AG20443 (cell line): Measurements from ENCODE around the gene OMP.
"Not testable (repeated sequence)": the region's sequence is repeated elsewhere in the genome, so short reads cannot be mapped to it uniquely, and the experiment has no call there.

ENCODE experiments used
- DNase-seq: peaks from one replicate; pipeline ENCODE4 v3.0.0; 2012; ENCODE audit warnings: low spot score, mixed read lengths

The OMP gene

GRCh38 chr11:77102246-77103210 lies at the start of gene OMP:
TSS of gene OMP (plus strand) at chr11:77102840. CDS start at chr11:77102840, 0 bp downstream.
- DNase-seq: no peak

DNA sequence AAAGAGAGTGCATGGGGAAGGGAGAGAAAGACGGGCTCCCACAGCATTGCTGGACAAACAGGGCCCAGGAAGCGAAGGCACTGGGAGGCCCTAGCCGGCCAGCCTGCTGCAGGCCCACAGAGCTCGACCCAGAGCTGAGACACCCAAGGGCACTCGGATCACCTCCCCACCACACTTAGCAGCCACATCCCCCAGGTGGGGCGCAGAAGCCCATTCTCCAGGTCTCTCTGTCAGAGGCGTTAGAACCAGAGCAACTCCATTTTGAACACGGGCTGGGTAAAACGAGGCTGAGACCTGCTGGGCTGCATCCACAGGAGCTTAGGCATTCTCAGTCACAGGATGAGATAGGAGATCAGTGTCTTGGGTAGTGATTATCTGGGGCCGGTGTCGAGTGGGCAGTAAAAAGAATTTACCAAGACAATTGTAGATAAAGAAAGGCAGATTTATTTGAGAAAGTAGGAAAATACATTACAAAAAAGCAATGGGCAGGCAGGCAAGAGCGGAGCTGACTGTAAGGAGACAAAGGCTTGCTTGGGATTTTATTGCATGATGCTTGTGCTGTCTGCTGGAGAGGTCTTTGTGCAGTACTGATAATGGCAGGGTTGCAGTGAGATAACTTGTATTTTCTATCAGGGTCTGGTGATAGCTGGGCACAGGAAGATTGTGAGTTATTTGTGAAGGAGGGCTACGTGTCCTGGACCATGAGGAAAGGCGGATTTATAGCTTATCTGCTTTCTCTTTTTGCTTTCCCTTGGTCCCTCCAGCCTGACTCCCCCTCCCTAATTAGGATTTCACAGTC lies 49.2 kb upstream of the OMP start:
- DNase-seq: no peak

- DNase-seq: no peak
Observed at GRCh38 chr11:77054084-77054483, 48.6 kb upstream of the OMP start.

- DNase-seq: no peak
Observed at GRCh38 chr11:77055101-77055561, 47.5 kb upstream of the OMP start.

GRCh38 chr11:77055913-77056312 lies 46.7 kb upstream of the OMP start:
- no peak for DNase-seq

GRCh38 chr11:77056814-77057402 lies 45.7 kb upstream of the OMP start:
- no peak for DNase-seq

DNA sequence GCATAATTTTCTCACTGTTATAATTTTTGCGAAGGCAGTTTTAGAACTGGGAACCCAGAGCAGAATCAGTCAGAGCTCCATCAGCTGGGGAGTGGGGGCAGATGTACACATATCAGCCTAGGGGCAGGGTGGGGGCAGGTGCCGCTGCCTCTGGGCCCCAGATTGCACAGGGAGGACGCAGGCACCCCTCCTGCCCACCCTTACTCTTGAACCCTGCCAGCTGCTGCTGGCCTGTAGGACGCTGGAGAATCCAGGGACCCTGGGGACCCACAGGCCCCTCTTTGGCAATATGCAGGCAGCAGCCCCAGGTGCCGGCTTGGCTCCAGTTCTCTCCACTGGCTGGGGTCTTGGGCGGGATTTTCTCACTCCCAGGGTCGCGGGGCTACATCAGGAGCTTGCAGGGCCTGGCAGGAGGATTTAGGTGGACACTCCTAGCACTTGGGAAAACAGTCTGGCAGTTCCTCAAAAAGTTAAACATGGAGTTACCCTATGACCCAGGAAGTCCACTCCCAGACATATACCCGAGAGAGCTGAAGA lies 44.6 kb upstream of the OMP start:
- DNase-seq: no peak

GRCh38 chr11:77058900-77059299 lies 43.7 kb upstream of the OMP start:
- no peak for DNase-seq

DNA sequence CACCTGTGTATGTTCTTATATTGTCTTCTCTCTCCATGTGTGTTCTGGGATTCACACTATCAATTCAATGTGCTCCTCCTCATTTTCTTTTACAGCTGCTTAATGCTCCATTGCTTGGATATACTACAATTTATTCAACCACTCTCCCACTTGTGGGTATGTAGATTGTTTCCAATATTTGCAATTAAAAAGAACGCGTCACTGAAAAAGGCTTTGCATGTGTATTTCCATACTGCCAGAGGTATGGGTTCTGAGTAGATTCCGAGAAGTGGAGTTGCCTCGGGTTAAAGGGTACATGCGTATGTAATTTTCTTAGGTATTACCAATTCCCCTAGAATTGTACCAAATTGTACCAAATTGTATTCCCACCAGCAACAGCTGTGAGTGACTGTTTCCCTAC lies 42.8 kb upstream of the OMP start:
- no peak for DNase-seq

DNA sequence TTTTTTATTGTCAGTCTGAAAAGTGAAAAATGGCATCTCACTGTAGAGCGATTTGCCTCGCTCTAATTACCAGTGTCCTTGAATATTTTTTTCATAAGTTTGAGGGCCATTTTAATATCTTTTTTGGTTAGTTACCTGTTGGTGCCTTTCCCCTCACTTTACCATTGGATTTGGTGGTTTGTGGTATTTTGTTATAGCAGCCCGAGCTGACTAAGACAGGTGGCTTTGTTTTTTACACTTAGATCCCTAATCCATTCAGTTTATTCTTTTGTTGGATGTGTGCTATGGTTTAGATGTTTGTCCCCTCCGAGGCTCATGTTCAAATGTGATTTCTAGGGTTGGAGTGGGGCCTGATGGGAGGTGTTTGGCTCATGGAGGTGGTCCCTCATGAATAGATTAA lies 42.4 kb upstream of the OMP start:
- no peak for DNase-seq

DNA sequence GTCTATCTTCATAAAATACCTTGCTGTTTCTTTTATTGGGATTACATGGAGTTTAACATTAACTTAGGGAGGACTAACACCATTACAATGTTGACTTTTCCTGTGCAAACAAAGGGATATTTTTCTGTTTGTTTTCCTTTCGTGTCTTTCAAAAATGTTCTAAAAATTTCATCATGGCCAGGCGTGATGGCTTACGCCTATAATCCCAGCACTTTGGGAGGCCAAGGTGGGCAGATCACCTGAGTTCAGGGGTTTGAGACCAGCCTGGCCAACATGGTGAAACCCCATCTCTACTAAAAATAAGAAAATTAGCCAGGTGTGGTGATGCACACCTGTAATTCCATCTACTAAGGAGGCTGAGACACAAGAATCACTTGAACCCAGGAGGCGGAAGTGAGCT lies 41.4 kb upstream of the OMP start:
- not testable (repeated sequence) for DNase-seq

GRCh38 chr11:77062924-77063323 lies 39.7 kb upstream of the OMP start:
- DNase-seq: no peak

DNA sequence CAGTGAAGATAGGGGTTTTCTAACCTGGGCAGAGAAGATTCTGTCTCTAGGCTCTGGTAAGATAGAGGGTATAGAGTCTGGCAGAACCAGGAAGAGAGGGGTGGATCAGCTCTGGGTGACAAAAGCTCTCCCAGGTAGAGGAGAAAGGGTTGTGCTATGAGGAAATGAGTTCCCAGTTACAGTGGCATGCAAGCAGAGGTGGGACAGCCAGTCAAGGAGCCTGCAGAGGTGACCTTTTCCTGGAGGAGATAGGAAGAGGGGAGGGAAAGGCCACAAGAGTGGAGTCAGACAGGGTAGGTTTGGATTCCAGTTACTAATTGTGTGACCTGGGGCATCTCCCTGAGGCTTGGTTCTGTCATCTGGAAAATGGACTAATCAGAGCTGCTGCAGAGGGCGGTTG lies 39.2 kb upstream of the OMP start:
- DNase-seq: no peak

GRCh38 chr11:77063861-77064260 lies 38.8 kb upstream of the OMP start:
- DNase-seq: no peak

DNA sequence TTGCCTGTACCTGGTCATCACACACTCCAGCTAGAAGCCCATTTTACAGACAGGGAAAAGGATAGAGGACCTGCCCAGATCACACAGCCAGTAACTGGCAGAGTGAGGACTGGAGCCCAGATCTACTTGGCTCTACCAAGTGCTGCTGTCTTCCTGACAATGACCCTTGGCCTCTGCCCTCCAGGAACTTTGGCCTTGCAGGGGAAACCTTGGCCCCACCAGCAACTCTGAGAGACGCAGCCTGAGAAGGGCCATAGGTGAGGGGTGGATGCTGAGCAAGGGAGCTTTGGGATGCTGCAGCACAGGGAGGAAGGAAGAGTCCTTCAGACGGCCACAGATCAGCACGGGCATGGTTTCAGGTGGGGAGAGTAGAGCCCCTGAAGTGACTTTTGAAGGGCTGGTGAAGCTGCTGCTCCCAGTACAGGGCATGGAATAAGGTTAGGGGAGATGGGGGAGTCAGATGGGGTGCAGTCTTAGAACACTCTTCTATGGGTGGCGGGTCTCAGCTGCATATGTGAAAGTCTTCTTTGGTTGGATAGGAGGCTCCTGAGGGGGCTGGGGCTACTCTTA lies 37.9 kb upstream of the OMP start:
- no peak for DNase-seq

DNA sequence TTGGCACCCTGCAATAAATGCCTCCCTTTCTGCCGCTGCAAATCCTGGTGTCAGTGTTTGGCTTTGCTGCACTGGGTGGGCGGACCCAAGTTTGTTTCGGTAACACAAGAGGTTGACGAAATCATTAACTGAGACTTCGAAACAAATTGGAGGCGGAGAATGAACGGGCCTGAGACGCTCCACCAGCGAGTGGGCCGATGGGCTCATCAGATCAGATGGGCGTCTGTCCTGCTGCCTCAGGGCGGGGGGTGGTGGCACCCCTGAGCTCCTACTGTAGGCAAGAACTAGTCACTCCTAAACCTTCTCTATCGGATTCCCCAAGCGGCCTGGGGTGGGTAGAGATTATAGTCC lies 36.8 kb upstream of the OMP start:
- peak; percentile 66 for DNase-seq

DNA sequence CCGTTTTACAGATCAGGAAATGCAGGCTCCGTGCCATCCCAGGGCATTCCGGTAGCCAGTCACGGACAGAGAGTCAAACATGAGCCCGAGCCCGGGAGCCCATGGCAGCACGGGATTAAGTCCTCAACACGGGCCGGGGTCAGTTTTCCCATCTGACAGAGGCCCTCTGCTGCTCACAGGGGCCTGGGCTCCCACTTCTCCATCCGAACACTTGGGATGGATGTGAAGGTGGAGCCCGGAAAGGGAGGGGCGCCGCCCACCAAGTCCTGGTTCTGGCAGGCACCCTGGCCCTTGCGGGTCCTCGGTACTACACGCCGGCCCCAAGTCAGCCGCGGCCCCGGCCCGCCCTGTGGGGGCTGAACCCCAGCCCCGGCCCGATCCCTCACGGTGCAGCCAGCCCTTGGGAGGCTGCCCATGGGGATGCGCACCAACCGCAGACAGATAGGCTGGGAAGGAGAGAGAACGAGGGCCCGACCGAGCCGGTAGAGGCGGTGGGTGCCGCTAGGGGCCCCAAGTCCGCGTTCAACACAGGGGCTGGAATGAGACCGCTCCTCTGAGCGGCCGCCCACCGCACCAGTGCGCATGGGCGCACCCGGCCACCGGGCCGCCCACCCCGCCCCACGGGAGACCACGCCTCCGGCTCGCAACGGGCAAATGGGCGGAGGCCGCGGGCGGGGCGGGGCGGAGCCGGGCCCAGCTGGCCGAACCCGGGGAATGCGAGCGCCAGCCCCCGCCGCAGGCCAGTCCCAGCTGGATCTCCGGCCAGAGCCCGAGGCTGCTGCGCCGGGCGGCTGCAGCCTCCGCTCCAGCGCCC lies 36.2 kb upstream of the OMP start, which contains the start of gene CAPN5:
Gene CAPN5 (plus strand): TSS at position 743 of the 814 bp plus-strand sequence. CDS start 17,916 bp downstream, outside the sequence.
- peak; percentile 100 for DNase-seq

DNA sequence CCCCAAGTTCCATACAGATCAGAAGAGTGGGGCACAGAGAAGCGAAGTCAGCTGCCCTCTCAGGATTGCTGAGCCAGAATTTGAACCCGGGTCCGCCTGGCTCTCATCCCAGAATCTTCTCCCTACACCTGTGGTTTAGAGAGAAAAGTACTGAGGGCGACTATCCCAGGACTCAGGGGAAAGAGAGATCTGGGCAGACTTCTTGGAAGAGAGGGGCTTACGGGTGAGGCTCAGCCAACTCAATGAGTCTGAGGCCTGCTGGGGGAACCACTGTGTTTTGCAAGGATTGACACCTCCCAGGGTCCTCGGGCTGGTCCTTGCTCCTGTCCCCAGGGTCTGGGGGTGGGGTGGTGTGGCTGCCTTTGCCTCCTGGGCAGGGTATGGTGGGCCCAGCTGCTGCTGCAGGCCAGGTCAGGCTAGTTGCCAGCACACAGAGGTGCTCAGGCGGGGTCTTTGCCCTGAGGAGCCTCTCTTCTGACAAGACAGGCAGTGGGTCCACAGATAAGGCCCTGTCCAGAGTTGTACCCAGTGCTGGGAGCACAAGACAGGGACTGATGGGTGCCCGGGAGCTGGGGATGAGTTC lies 34.7 kb upstream of the OMP start:
- DNase-seq: no peak

GRCh38 chr11:77068457-77069335 lies 33.9 kb upstream of the OMP start:
- DNase-seq: no peak
